Measurements from ENCODE around the gene SMIM28.
"Not testable (repeated sequence)": the region's sequence is repeated elsewhere in the genome, so short reads cannot be mapped to it uniquely, and the experiment has no call there.

SMIM28 gene

DNA sequence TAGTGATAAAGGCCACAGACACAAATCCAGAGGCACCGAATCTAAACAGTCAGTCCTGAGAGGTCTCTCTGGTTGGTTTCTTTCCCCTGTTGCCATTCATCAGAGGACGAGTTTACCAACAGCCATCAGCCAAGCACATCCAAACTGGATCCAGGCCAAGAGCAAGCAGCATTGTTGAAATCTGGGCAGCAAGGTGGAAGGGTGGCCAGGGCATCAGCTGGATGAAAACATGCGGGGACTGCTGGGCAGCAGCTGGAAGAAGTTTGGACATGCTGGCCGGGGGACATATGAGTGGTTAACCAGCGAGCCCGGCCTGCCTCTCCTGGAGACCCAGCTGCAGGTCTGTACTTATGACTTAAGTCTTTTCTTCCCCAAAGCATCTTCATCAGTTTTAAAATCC lies at the start of gene SMIM28:
Gene SMIM28 (plus strand): TSS at position 62 of the 400 bp plus-strand sequence. CDS start 168 bp downstream, at position 230.
- no peak for DNase-seq

DNA sequence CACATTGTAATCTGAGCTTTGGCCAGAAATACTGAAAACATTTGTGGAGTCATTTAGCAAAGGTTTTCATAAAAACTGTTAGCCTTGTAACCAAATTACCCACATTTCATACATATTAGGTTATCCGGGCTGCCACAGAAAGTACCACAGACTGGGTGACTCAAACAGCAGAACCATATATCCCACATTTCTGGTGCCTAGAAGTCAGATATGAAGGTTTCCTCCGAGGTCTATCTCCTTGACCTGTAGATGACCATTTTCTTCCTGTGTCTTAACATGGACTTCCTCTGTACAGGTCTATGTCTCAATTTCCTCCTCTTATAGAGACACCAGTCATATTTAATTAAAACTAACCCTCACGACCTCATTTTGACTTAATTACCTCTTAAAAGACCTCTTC lies 49.5 kb upstream of the SMIM28 start:
- DNase-seq = no peak

DNA sequence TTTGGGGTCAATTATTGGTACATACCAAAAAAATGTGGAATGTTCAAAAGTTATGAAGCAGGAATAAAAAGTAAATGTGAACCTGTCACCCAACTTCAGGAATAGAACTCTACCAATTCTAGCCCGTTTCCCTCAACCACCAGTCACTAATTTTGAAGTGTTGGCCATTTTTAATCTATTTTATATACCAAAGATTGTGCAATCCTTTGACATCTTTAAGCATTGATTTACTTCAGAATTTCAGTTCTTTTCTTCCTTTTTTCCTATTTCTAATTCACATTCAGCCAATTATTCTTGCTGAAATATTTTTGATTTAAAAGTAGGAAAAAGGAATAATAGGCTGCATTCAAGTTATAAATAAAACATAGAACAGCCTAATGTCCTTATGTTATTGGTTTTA lies 46.9 kb upstream of the SMIM28 start:
- no peak for DNase-seq

DNA sequence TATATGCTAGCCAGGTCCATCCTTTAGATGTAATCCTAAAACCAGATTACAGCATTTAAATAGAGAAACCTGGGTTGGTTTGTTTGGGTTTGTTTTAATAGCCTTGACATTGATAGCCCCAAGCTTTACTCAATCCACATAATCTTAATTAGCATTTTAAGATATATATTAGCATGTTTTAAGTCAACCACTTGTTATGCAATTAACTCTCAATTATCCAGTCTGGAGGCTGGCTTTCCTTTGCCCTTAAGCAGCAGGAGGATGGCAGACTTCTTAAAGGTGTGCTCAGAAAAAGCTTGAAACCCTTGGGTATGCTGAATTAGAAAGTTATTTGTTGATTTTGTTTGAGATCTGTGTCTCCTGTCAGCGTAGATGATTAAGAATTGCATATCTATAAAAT lies 46.3 kb upstream of the SMIM28 start:
- no peak for DNase-seq

DNA sequence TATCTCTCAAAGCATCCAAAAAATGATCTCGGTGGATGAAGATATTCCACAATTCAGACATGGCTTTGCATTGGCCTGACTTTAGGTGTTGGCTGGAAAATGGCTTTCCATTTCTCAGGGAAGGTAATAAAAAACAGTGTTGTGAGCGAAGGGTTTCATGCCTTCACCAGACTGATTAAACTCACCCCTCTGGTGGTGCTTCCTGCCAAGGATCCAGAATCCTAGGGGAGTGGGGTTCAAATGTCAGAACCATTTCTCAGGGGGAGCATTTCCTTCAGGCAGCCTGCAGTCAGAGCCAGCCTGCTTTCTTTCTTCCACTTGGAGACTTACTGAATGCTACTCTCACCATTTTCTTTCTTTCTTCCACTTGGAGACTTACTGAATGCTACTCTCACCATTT lies 45.7 kb upstream of the SMIM28 start:
- DNase-seq = no peak

DNA sequence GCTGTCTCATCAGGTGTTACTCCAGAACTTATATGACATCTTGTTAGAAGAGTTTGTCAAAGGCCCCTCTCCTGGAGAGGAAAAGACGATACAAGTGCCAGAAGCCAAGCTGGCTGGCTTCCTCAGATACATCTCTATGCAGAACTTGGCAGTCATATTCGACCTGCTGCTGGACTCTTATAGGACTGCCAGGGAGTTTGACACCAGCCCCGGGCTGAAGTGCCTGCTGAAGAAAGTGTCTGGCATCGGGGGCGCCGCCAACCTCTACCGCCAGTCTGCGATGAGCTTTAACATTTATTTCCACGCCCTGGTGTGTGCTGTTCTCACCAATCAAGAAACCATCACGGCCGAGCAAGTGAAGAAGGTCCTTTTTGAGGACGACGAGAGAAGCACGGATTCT lies 43.7 kb upstream of the SMIM28 start:
- DNase-seq = no peak

DNA sequence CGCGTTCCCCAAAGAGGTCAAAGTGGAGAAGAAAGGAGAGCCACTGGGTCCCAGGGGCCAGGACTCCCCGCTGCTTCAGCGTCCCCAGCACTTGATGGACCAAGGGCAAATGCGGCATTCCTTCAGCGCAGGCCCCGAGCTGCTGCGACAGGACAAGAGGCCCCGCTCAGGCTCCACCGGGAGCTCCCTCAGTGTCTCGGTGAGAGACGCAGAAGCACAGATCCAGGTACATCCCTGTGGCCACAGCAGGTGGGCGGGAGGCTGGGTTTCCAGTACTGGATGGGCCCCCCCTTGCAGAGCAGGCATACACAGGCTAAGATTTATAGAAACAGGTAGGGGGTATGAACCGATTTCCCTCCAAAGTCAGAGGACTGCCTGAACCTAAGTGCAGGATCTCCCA lies 42.7 kb upstream of the SMIM28 start:
- DNase-seq = no peak

DNA sequence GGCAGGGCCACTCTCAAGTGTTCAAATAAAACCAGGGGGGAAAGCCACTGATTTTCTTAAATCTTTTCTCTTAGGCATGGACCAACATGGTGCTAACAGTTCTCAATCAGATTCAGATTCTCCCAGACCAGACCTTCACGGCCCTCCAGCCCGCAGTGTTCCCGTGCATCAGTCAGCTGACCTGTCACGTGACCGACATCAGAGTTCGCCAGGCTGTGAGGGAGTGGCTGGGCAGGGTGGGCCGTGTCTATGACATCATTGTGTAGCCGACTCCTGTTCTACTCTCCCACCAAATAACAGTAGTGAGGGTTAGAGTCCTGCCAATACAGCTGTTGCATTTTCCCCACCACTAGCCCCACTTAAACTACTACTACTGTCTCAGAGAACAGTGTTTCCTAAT lies 41.5 kb upstream of the SMIM28 start:
- peak; percentile 79 for DNase-seq

DNA sequence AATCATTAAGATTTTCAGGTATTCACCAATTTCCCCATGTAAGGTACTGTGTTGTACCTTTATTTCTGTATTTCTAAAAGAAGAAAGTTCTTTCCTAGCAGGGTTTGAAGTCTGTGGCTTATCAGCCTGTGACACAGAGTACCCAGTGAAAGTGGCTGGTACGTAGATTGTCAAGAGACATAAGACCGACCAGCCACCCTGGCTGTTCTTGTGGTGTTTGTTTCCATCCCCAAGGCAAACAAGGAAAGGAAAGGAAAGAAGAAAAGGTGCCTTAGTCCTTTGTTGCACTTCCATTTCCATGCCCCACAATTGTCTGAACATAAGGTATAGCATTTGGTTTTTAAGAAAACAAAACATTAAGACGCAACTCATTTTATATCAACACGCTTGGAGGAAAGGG lies 40.6 kb upstream of the SMIM28 start:
- peak; percentile 32 for DNase-seq

DNA sequence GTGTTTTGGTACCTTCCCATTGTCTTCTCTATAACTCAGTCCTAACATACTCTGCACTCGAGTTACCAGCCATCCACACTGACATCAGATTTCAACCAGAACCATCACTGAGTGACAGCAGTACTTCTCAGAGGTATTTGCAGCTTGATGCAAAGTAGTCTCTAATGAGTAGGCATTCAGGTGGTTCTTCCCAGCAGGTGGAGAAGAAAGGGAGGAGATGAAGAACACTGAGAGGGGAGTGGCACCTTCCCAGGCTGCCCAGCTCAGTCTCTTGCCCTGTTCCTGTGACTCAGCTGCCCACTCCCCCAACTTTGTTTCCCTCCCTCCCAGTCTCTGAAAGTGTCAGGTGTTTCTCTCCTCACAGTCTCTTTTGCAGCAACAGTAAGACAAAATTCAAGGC lies 38.7 kb upstream of the SMIM28 start:
- DNase-seq = no peak

DNA sequence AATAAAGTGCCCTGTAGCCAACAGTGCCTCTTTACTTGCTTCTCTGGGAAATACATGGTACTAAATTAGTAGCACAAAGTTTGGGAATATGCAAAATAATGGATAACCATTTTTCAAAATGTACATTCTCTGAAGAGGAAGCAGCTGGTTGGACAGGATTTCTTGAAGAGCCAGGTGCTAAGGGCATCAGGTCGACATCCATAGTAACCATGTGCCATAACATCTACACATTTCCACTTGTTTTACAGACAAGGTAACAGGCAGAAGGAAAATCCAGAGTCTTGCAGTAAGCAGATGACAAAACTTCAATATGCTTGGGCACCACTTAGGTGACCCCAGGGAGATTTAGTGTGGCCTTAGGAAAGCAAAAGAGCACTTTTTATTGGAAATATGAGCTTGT lies 36.5 kb upstream of the SMIM28 start:
- DNase-seq = no peak

DNA sequence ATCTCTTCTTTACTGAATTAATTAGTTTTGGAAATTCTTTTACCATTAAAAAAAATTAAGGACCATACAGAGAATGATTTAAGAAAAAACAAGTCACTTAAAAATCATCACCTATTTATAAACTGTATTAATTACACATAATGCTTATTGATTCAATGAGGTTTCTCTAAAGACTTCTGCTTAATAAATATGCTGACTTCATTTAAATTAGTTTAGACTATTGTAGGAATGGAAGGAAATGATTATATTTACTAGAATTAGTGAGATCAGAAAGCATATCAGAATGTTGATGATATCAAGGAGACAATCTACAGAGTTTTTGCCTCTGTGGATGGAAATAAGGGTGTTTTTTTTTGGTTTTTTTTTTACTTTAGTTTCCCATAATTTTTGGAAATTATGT lies 34.6 kb upstream of the SMIM28 start:
- no peak for DNase-seq

DNA sequence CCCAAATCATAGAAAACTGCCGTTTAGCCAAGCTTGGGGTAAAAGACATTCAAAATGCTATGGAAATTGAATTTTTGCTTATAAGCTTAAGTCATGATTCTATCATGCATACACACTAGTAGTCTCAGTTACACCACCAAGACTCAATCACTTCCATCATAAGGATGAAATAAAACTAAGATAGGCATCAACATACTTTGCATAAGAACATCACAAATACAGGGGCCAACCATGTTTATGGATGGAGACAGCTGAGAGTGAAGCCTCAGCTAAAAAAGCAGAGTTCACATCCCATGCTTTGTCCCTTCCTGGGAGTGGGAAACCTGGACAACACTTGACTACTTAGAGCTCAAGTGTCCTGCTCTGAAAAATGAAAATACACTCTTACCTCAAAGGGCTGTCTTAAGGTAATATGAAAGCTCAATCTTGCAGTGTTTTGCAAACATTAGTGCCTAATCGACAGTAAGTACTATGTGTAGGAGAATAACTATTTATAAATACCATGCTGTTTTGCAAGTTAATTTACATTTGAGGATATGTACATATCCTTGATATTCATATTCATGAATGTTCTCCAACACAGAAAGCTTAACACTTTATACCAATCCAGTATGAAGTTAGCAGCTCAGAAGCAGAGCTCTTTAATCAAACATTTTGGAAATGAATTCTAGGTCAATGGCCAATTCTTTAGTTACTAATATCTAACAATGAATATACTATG lies 32.0 kb upstream of the SMIM28 start:
- no peak for DNase-seq

DNA sequence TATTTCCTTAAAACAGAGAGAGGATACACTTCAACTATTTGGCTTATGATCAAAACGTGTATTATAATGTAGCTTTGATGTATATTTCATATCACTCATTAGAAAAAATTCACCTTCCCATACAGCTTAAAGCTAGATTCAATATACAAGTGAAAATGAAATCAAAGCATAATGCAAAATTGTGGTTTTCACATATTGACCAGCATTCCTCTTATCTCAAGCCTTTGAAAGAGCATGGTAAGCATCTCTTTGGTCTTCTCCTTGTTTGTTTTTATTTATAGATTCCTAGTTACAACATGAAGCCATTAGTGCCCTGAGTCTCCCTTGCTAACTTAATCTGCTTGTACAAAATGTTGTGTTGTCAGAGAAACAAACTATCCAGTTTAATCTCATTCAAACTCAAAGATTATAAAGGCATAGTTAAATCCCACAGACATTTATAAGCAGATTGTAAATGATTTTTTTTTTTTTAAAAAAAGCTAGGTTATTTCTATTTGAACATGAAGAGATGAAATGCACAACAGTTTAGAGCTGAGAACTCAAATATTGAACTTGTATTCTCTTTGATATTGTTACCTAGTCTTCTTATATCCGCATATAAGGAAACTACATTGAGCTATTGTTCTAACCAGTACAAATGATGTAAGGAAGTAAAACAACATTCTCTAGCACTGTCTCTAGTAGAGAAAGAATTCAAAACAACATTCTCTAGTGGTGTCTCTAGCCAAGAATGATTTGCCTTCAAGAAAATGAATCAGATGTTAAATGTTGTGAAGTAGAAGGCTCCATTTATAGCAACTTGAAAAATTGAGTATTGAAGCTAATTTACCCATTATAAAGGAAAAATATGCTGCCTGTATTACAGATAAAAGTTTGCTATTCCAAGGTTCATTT lies 31.2 kb upstream of the SMIM28 start:
- DNase-seq = no peak

DNA sequence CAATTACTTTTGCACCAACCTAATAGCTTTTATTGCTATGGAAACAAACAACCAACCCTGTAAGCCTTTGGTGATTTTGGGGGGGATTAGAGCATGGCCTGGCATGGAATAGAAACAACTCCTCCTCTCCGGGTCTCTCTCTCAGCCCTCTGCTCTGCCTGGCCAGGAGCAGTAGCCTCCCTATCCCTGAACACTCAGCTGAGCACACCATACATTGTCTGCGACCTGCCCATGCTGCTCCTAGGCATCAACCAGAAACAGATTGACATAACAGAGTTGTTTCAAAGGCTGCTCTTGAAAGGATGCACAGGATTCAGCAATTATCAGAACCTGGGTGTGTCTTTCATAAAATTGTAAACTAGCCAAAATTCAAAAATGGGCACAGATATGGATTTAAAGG lies 29.8 kb upstream of the SMIM28 start:
- no peak for DNase-seq

DNA sequence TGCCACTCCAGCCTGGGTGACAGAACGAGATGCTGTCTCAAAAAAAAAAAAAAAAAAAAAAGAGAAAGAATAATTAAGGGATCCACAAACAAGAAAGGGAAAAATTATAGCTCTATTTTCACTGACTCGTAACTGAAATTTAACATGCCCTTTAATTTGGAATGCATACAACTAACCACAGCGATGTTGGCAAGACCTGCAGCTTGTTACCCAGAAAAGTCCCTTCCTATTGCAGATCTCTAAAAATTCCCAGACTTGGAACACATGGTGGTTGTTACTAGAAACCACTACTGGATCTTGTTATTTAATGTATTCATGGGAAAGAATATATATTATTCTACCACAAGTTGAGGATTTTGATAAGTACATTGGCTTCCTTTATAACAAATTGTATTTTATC lies 27.8 kb upstream of the SMIM28 start:
- no peak for DNase-seq

DNA sequence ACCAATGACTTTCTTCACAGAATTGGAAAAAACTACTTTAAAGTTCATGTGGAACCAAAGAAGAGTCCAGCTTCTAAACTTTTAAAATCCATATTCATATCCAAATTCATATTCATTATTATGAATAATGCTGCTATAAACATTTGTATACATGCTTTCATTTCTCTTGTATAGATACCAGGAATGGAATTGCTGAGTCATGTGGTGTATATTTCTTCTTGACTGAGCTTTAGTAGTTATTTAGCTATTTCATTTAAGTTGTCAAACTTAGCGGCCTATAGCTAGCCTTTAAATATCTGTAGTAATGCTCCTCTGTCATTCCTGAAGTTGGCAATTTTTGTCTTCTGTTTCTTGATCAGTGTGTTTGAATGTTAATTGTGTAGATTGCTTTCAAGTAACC lies 19.8 kb upstream of the SMIM28 start:
- DNase-seq = peak; percentile 19

DNA sequence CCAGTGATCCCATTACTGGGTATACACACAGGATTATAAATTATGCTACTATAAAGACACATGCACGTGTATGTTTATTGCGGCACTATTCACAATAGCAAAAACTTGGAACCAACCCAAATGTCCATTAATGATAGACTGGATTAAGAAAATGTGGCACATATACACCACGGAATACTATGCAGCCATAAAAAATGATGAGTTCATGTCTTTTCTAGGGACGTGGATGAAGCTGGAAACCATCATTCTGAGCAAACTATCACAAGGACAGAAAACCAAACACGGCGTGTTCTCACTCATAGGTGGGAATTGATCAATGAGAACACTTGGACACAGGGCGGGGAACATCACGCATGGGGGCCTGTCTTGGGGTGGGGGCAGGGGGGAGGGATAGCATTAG lies 9.0 kb upstream of the SMIM28 start:
- DNase-seq = not testable (repeated sequence)

DNA sequence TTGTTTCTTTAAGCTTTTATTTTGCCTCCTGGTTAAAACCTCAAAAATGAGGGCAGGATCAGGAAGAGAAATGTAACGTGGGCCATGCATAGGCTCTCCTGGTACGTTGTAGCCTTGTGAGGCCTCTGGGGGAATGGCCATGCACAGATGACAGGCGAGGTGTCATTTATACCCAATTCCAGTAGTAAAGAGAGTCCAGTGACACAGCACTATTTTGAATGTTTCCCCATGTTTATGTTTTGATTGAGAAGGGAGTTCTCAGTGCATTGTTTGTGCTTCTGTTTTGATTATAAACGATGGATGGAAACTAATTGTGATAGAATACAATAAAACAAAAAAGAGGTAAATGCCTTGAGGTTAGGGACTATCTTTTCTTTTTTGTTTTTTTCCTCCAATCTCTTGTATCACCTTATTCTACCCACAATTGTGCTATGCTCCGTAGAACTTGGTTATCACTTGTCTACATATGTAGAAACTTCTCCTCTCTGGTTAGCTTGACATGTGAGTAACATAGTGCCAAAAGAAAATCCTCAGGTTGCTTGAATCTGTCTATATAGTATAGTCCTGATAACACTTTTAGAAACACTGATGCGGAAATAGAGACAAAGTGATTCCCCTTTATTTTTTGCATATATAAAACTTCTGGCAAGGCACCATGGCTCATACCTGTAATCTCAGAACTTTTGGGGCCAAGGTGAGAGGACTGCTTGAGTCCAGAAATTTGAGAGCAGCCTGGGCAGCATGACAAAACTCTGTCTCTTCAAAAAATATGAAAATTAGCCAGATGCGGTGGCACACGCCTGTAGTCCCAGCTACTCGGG lies 6.9 kb upstream of the SMIM28 start:
- peak; percentile 68 for DNase-seq

DNA sequence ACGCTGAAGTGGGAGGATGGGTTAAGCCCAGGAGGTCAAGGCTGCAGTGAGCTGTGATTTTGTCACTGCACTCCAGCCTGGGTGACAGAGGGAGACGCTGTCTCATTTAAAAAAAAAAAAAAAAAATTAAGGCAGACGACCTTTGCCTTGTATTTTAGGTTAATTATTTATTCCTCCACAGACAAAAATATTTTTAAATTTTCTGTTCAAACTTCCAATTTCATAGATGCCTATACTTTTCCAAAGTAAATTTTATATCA lies 6.3 kb upstream of the SMIM28 start:
- no peak for DNase-seq

DNA sequence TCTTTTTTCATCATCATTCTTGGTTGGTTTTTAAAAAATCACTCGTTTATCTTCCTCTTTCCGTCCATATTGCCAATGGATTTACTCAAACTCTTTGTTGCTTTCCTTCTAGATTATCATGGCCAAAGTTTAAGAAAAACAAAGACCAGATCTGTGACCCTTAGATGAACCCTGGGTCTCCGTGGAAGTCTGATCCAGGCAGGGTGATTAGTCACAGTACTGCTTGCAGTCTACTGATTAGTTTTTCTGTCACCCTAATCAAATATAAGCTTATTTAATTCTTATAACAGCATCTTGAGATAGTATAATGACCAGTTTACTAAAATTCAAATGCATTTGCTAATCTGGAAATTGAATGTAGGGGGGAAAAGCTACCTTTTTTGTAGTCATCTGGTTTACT lies 6.0 kb upstream of the SMIM28 start:
- DNase-seq = peak; percentile 78

DNA sequence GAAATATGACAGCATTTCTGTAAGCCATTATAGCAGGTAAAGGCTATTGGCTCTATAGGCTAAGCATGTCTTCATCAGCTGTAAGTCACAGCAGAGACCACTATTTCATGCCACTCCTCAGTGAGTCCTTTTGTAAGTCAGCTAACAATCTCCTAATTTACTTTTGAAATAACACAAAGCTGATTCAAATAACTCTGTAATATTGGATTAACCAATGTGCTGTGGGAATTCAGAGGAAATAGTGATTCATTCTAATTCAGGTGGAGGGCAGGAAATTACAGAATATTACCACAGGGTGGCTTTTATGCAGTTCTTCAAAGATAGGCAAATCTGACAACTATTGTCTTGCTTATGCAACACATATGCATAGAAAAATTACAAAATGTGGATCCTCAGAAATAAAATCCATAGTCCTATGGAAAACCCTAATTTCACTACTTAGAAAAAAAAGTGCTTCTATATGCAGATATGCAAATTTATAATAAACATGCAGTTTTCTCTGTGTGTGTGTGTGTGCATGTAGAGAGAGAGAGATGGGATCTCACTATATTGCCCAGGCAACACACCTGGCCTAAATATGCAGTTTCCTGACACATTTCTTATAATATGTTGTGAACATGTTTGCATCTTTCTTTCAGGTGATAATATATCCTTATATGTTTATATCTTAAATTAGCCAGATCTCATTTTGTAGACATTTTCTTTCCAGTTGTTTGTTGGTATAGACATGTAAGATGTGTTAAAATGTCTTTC lies 4.8 kb upstream of the SMIM28 start:
- peak; percentile 38 for DNase-seq

DNA sequence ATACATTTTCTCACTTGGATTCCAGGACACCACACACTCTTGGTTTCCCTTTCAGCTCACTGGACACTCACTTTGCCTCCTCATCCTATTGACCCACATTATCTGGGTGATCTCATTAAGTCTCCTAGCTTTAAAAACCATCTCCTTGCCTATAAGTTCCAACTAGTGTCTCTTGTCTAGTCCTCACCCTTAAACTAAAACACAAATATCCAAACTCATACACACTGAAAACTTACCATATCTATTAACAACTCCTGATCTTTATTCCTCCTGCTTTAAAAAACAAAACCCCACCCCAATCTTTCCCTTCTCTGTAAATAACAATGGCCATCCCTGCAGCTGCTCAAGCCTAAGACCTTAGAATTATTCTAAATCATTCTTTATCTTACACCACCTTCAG lies 3.5 kb upstream of the SMIM28 start:
- DNase-seq = no peak
